Measurements from ENCODE around the gene SMARCA2.

DNA sequence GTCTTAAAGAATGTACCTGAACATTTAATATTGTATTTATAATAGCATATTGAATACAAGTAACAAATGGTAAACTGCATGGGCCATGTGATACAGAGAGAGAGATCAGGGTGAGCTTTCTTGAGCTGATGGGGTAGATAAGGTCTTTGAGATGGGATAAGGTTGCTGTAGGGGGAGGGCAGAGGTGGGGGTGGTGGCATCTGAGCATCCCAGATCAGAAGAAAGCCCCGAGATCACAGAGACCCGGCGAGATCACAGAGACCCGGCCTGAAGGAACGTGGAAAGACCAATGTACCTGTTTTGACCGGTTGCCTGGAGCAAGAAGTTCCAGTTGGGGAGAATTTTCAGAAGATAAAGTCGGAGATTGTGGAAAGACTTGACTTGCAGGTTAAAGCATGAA is 6.6 kb downstream of the SMARCA2 start:
- TF ChIP-seq, protein P1, sequence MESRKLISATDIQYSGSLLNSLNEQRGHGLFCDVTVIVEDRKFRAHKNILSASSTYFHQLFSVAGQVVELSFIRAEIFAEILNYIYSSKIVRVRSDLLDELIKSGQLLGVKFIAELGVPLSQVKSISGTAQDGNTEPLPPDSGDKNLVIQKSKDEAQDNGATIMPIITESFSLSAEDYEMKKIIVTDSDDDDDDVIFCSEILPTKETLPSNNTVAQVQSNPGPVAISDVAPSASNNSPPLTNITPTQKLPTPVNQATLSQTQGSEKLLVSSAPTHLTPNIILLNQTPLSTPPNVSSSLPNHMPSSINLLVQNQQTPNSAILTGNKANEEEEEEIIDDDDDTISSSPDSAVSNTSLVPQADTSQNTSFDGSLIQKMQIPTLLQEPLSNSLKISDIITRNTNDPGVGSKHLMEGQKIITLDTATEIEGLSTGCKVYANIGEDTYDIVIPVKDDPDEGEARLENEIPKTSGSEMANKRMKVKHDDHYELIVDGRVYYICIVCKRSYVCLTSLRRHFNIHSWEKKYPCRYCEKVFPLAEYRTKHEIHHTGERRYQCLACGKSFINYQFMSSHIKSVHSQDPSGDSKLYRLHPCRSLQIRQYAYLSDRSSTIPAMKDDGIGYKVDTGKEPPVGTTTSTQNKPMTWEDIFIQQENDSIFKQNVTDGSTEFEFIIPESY (IDR thresholded peaks at IDR 0.05), result no peak
- TF ChIP-seq FOS (IDR thresholded peaks at IDR 0.05; ENCODE audit: borderline replicate concordance, extremely low read depth, insufficient read length), result no peak

All from GM12878 (cell line).